ENCODE measurements around the gene IGDCC3.

GRCh38 chr15:65344214-65344913 is 33.4 kb downstream of the IGDCC3 start:
- TF ChIP-seq CTCF (IDR thresholded peaks at IDR 0.05), result no peak
- no peak for TF ChIP-seq PBX3 (IDR thresholded peaks at IDR 0.05)
- TF ChIP-seq ZFP36 (IDR thresholded peaks at IDR 0.05; ENCODE audit: borderline replicate concordance, partially characterized antibody), result no peak
- no peak for TF ChIP-seq KDM1A (IDR thresholded peaks at IDR 0.05; ENCODE audit: low read depth)
- TF ChIP-seq NFE2L2 (conservative IDR thresholded peaks at IDR 0.05; ENCODE audit: low read length), result no peak
- TF ChIP-seq GATA3 (IDR thresholded peaks at IDR 0.05; ENCODE audit: borderline replicate concordance), result no peak
- TF ChIP-seq NPAS2 (CRISPR knock-in tag; IDR thresholded peaks at IDR 0.05; ENCODE audit: borderline replicate concordance), result no peak

Measured in A549 (cell line).